HG03066 (cell line): ENCODE data around the gene S100Z.
"Not testable (repeated sequence)": the region's sequence is repeated elsewhere in the genome, so short reads cannot be mapped to it uniquely, and the experiment has no call there.

Experiments used
- ATAC-seq: cut with Tn5 transposase; IDR thresholded peaks from one replicate; pipeline ENCODE4 v1.9.1; 2021; ENCODE audit warnings: low read depth; ENCODE audit not compliant: unreplicated experiment

The S100Z gene

GRCh38 chr5:76867827-76868693, 18.2 kb downstream of the S100Z start:
- ATAC-seq: no peak

- no peak for ATAC-seq
Measured at GRCh38 chr5:76870046-76870445, 20.2 kb downstream of the S100Z start.

GRCh38 chr5:76874088-76874581, 24.3 kb downstream of the S100Z start:
- no peak for ATAC-seq

GRCh38 chr5:76888733-76889300, 39.0 kb downstream of the S100Z start:
- no peak for ATAC-seq

- ATAC-seq: no peak
Measured at GRCh38 chr5:76893294-76893693, 43.5 kb downstream of the S100Z start.

- ATAC-seq: no peak
Measured at GRCh38 chr5:76896196-76896595, 46.4 kb downstream of the S100Z start.

GRCh38 chr5:76901522-76901921, 51.7 kb downstream of the S100Z start:
- ATAC-seq: no peak

- ATAC-seq: no peak
Measured at GRCh38 chr5:76908166-76908565, 58.4 kb downstream of the S100Z start.

GRCh38 chr5:76910344-76910933, 60.6 kb downstream of the S100Z start:
- ATAC-seq: not testable (repeated sequence)

GRCh38 chr5:76914671-76915070, 64.9 kb downstream of the S100Z start:
- not testable (repeated sequence) for ATAC-seq

- ATAC-seq: no peak
Measured at GRCh38 chr5:76918539-76918938, 68.7 kb downstream of the S100Z start.

GRCh38 chr5:76920491-76920890, 70.7 kb downstream of the S100Z start:
- ATAC-seq: no peak

GRCh38 chr5:76926329-76927105, 76.7 kb downstream of the S100Z start:
- ATAC-seq: no peak

- no peak for ATAC-seq
Measured at GRCh38 chr5:76927961-76928360, 78.1 kb downstream of the S100Z start.

GRCh38 chr5:76930083-76930482, 80.3 kb downstream of the S100Z start:
- ATAC-seq: no peak

- ATAC-seq: no peak
Measured at GRCh38 chr5:76938177-76938576, 88.4 kb downstream of the S100Z start.

GRCh38 chr5:76941000-76941399, 91.2 kb downstream of the S100Z start:
- no peak for ATAC-seq

- ATAC-seq: no peak
Measured at GRCh38 chr5:76941442-76941841, 91.6 kb downstream of the S100Z start.

GRCh38 chr5:76942581-76942980, 92.8 kb downstream of the S100Z start:
- ATAC-seq: no peak

- ATAC-seq: no peak
Measured at GRCh38 chr5:76943006-76943405, 93.2 kb downstream of the S100Z start.

GRCh38 chr5:76944638-76945037, 94.8 kb downstream of the S100Z start:
- no peak for ATAC-seq
